Activated CD4-positive, alpha-beta memory T cell treated with anti-CD3 and anti-CD28 coated beads for 36 hours (primary cell): ENCODE results near the gene CNOT10. TPM values are rescaled to one million over a fixed set of nuclear protein-coding genes. Genes with fewer than 3 reads are reported as not detected.

Source experiments
- CTCF ChIA-PET: fragments of 350-600 bp; sonication (Branson Sonifier 250); formaldehyde crosslinking; loops from one replicate; lab custom pipeline; 2021; ENCODE audit warnings: antibody characterized with exemption, inconsistent platforms; lab: Charles Lee
- POLR2A ChIA-PET: fragments of 350-600 bp; sonication (Branson Sonifier 250); formaldehyde crosslinking; loops from one replicate; lab custom pipeline; 2021; ENCODE audit warnings: antibody characterized with exemption; lab: Charles Lee
- DNase-seq: peaks from one replicate; pipeline ENCODE4 v3.0.0-alpha.2; 2020
- H3K27ac Mint-ChIP-seq: one replicate; pipeline ENCODE4 v1.8.0; 2021; ENCODE audit warnings: mixed read lengths
- H3K27me3 Mint-ChIP-seq: one replicate; pipeline ENCODE4 v1.8.0; 2021; ENCODE audit warnings: mixed read lengths
- H3K36me3 Mint-ChIP-seq: one replicate; pipeline ENCODE4 v1.8.0; 2021; ENCODE audit warnings: mixed read lengths
- H3K4me1 Mint-ChIP-seq: one replicate; pipeline ENCODE4 v1.8.0; 2021; ENCODE audit warnings: low read depth, mixed read lengths
- H3K4me3 Mint-ChIP-seq: one replicate; pipeline ENCODE4 v1.8.0; 2021; ENCODE audit warnings: mild to moderate bottlenecking, mixed read lengths
- H3K9me3 Mint-ChIP-seq: one replicate; pipeline ENCODE4 v1.8.0; 2021; ENCODE audit warnings: mixed read lengths
- intact Hi-C: fragments of 100-400 bp; cut with micrococcal nuclease; formaldehyde crosslinking; loops from one replicate; pipeline ENCODE4 v1.15.1; 2023
- total RNA-seq, 2 experiments: library from RNA; stranded (reverse); gene quantifications; one replicate each; pipeline ENCODE4 v1.2.3, GENCODE V29; 2021

Gene CNOT10
- total RNA-seq, 2 experiments from 2014 or later, result 52.4 to 54.7 TPM

- Mint-ChIP-seq H3K36me3 (peaks cover 13% of the 10 kb centered on the region), H3K27me3 (no peaks in the 10 kb centered on the region), H3K9me3 (no peaks in the 10 kb centered on the region), H3K27ac (no peak overlapping the region), H3K4me1 (peaks cover 26% of the 10 kb centered on the region), H3K4me3 (no peak overlapping the region)
- intact Hi-C loops, result no loop called here
- DNase-seq, result no peak
- ChIA-PET CTCF (no interaction called here), POLR2A (no interaction called here)
These were observed 14.4 kb downstream of the CNOT10 start for GRCh38 chr3:32699429-32699828.

- H3K9me3 Mint-ChIP-seq, result no peaks in the 10 kb centered on the region
- H3K4me3 Mint-ChIP-seq, result no peak overlapping the region
- no peaks in the 10 kb centered on the region for H3K27me3 Mint-ChIP-seq
- H3K36me3 Mint-ChIP-seq, result peaks cover 12% of the 10 kb centered on the region
- H3K4me1 Mint-ChIP-seq, result peaks cover 22% of the 10 kb centered on the region
- DNase-seq, result no peak
- no peak overlapping the region for H3K27ac Mint-ChIP-seq
- CTCF ChIA-PET, result no interaction called here
- intact Hi-C loops, result no loop called here
- POLR2A ChIA-PET, result no interaction called here
These were observed 15.3 kb downstream of the CNOT10 start for GRCh38 chr3:32700244-32700643.

- DNase-seq, result no peak
- Mint-ChIP-seq H3K27ac (no peak overlapping the region), H3K9me3 (no peaks in the 10 kb centered on the region), H3K36me3 (peaks cover 17% of the 10 kb centered on the region), H3K4me3 (no peak overlapping the region), H3K27me3 (no peaks in the 10 kb centered on the region), H3K4me1 (peaks cover 30% of the 10 kb centered on the region)
- POLR2A ChIA-PET, result no interaction called here
- CTCF ChIA-PET, result no interaction called here
- intact Hi-C loops, result no loop called here
These were observed 18.5 kb downstream of the CNOT10 start for GRCh38 chr3:32703491-32703972.

- peaks cover 28% of the 10 kb centered on the region for H3K4me1 Mint-ChIP-seq
- no peaks in the 10 kb centered on the region for H3K9me3 Mint-ChIP-seq
- intact Hi-C loops, result no loop called here
- DNase-seq, result no peak
- H3K27ac Mint-ChIP-seq, result no peak overlapping the region
- ChIA-PET POLR2A (no interaction called here), CTCF (interaction anchor here (1.0 kb wide), 1 partner anchor 15 kb away, joined by 3 read pairs; no protein-coding TSS in a partner anchor)
- peaks cover 27% of the 10 kb centered on the region for H3K36me3 Mint-ChIP-seq
- H3K27me3 Mint-ChIP-seq, result no peaks in the 10 kb centered on the region
- H3K4me3 Mint-ChIP-seq, result no peak overlapping the region
These were observed 20.2 kb downstream of the CNOT10 start for GRCh38 chr3:32705232-32705631.

- CTCF ChIA-PET, result no interaction called here
These were observed 21.5 kb downstream of the CNOT10 start for GRCh38 chr3:32706348-32707025.

GRCh38 chr3:32707026-32707370 is 22.0 kb downstream of the CNOT10 start:
- Mint-ChIP-seq H3K36me3 (peaks cover 40% of the 10 kb centered on the region), H3K9me3 (no peaks in the 10 kb centered on the region), H3K27ac (no peak overlapping the region), H3K27me3 (no peaks in the 10 kb centered on the region), H3K4me1 (peaks cover 24% of the 10 kb centered on the region), H3K4me3 (no peak overlapping the region)
- DNase-seq, result no peak
- CTCF ChIA-PET, result no interaction called here
- intact Hi-C loops, result no loop called here
- POLR2A ChIA-PET, result interaction anchor here (0.6 to 0.9 kb wide), 2 partner anchors 14 to 446 kb away, joined by 3 read pairs; no protein-coding TSS in a partner anchor

More at GRCh38 chr3:32706348-32707025, 21.5 kb downstream of the CNOT10 start:
- intact Hi-C loops, result no loop called here
- peaks cover 37% of the 10 kb centered on the region for H3K36me3 Mint-ChIP-seq
- H3K27ac Mint-ChIP-seq, result no peak overlapping the region
- DNase-seq, result no peak
- H3K4me1 Mint-ChIP-seq, result peaks cover 25% of the 10 kb centered on the region
- H3K4me3 Mint-ChIP-seq, result no peak overlapping the region
- H3K27me3 Mint-ChIP-seq, result no peaks in the 10 kb centered on the region
- no peaks in the 10 kb centered on the region for H3K9me3 Mint-ChIP-seq
- POLR2A ChIA-PET, result interaction anchor here (0.6 to 0.9 kb wide), 2 partner anchors 14 to 446 kb away, joined by 3 read pairs; no protein-coding TSS in a partner anchor

- intact Hi-C loops, result no loop called here
- peaks cover 41% of the 10 kb centered on the region for H3K36me3 Mint-ChIP-seq
- ChIA-PET CTCF (interaction anchor here (0.5 kb wide), 1 partner anchor 690 kb away, joined by 3 read pairs; no protein-coding TSS in a partner anchor), POLR2A (no interaction called here)
- no peaks in the 10 kb centered on the region for H3K27me3 Mint-ChIP-seq
- H3K9me3 Mint-ChIP-seq, result no peaks in the 10 kb centered on the region
- H3K4me3 Mint-ChIP-seq, result no peak overlapping the region
- no peak for DNase-seq
- H3K4me1 Mint-ChIP-seq, result peaks cover 12% of the 10 kb centered on the region
- H3K27ac Mint-ChIP-seq, result no peak overlapping the region
These were observed 23.8 kb downstream of the CNOT10 start for GRCh38 chr3:32708672-32709283.

- intact Hi-C loops, result no loop called here
- no peak overlapping the region for H3K4me3 Mint-ChIP-seq
- DNase-seq, result no peak
- ChIA-PET CTCF (no interaction called here), POLR2A (no interaction called here)
- H3K4me1 Mint-ChIP-seq, result peaks cover 12% of the 10 kb centered on the region
- H3K27me3 Mint-ChIP-seq, result no peaks in the 10 kb centered on the region
- H3K27ac Mint-ChIP-seq, result no peak overlapping the region
- no peaks in the 10 kb centered on the region for H3K9me3 Mint-ChIP-seq
- H3K36me3 Mint-ChIP-seq, result peaks cover 43% of the 10 kb centered on the region
These were observed 24.4 kb downstream of the CNOT10 start for GRCh38 chr3:32709346-32709745.

GRCh38 chr3:32712506-32713055 is 27.6 kb downstream of the CNOT10 start:
- H3K36me3 Mint-ChIP-seq, result peaks cover 41% of the 10 kb centered on the region
- CTCF ChIA-PET, result no interaction called here

GRCh38 chr3:32713181-32713580 is 28.2 kb downstream of the CNOT10 start:
- Mint-ChIP-seq H3K4me3 (no peak overlapping the region), H3K36me3 (peaks cover 40% of the 10 kb centered on the region), H3K27me3 (no peaks in the 10 kb centered on the region), H3K9me3 (no peaks in the 10 kb centered on the region), H3K27ac (no peak overlapping the region), H3K4me1 (no peaks in the 10 kb centered on the region)
- ChIA-PET POLR2A (no interaction called here), CTCF (no interaction called here)
- DNase-seq, result no peak
- intact Hi-C loops, result no loop called here

More at GRCh38 chr3:32712506-32713055, 27.6 kb downstream of the CNOT10 start:
- H3K4me1 Mint-ChIP-seq, result no peaks in the 10 kb centered on the region
- H3K27ac Mint-ChIP-seq, result no peak overlapping the region
- no peaks in the 10 kb centered on the region for H3K27me3 Mint-ChIP-seq
- intact Hi-C loops, result no loop called here
- no peaks in the 10 kb centered on the region for H3K9me3 Mint-ChIP-seq
- H3K4me3 Mint-ChIP-seq, result no peak overlapping the region
- POLR2A ChIA-PET, result no interaction called here
- DNase-seq, result no peak

- ChIA-PET CTCF (no interaction called here), POLR2A (no interaction called here)
- no peaks in the 10 kb centered on the region for H3K9me3 Mint-ChIP-seq
- peaks cover 16% of the 10 kb centered on the region for H3K36me3 Mint-ChIP-seq
- DNase-seq, result no peak
- no peaks in the 10 kb centered on the region for H3K27me3 Mint-ChIP-seq
- H3K27ac Mint-ChIP-seq, result no peak overlapping the region
- no peaks in the 10 kb centered on the region for H3K4me1 Mint-ChIP-seq
- intact Hi-C loops, result no loop called here
- no peak overlapping the region for H3K4me3 Mint-ChIP-seq
These were observed 34.3 kb downstream of the CNOT10 start for GRCh38 chr3:32719335-32719734.

GRCh38 chr3:32719931-32720330 is 34.9 kb downstream of the CNOT10 start:
- no peak overlapping the region for H3K27ac Mint-ChIP-seq
- no peak overlapping the region for H3K4me3 Mint-ChIP-seq
- no peaks in the 10 kb centered on the region for H3K9me3 Mint-ChIP-seq
- no peaks in the 10 kb centered on the region for H3K27me3 Mint-ChIP-seq
- ChIA-PET POLR2A (no interaction called here), CTCF (no interaction called here)
- no peaks in the 10 kb centered on the region for H3K4me1 Mint-ChIP-seq
- H3K36me3 Mint-ChIP-seq, result peaks cover 16% of the 10 kb centered on the region
- intact Hi-C loops, result no loop called here
- DNase-seq, result no peak
